Brain microvascular endothelial cell (primary cell): ENCODE measurements around the gene SLTM.

Experiments
- DNase-seq: peaks from one replicate; pipeline ENCODE4 v3.0.0-alpha.2; 2020
- H3K27ac ChIP-seq: fragments of 250-450 bp; sonication (Bioruptor Pico); 2 replicates; pipeline ENCODE4 v1.5.1; 2020; ENCODE audit warnings: mild to moderate bottlenecking, moderate library complexity
- H3K27me3 ChIP-seq: fragments of 250-450 bp; sonication (Bioruptor Pico); replicated peaks from 2 replicates; pipeline ENCODE4 v1.5.1; 2020; ENCODE audit warnings: mild to moderate bottlenecking
- H3K36me3 ChIP-seq: fragments of 250-450 bp; sonication (Bioruptor Pico); replicated peaks from 2 replicates; pipeline ENCODE4 v1.5.1; 2020; ENCODE audit warnings: mild to moderate bottlenecking
- H3K4me3 ChIP-seq: 2 replicates; pipeline ENCODE4 v1.5.1; 2011; ENCODE audit warnings: low read depth, mild to moderate bottlenecking, control low read depth, low read length, moderate library complexity
- CTCF ChIP-seq: IDR thresholded peaks from 2 replicates; pipeline ENCODE4 v1.5.1; 2011; ENCODE audit warnings: low read depth, mild to moderate bottlenecking, moderate library complexity, low read length, control low read depth, inconsistent platforms; ENCODE audit errors: missing control alignments
- in situ Hi-C: cut with HindIII; loops from 2 replicates; pipeline ENCODE4 v1.10.0; 2017; ENCODE audit warnings: low sequenced_read_pairs, low pct_ligation_motif_present

The SLTM gene

GRCh38 chr15:58877999-58878825 is 55.3 kb downstream of the SLTM start:
- TF ChIP-seq CTCF: no peak
- DNase-seq: no peak
- in situ Hi-C loops: no loop called here
- no peaks in the 10 kb centered on the region for H3K27me3 ChIP-seq
- peaks cover 53% of the 10 kb centered on the region for H3K36me3 ChIP-seq
- no peak overlapping the region for H3K4me3 ChIP-seq
- H3K27ac ChIP-seq: no peak overlapping the region

GRCh38 chr15:58876306-58877106 is 57.0 kb downstream of the SLTM start:
- TF ChIP-seq CTCF: no peak
- no peak for DNase-seq
- no peak overlapping the region for H3K27ac ChIP-seq
- in situ Hi-C loops: no loop called here
- H3K27me3 ChIP-seq: no peaks in the 10 kb centered on the region
- peaks cover 38% of the 10 kb centered on the region for H3K36me3 ChIP-seq
- no peak overlapping the region for H3K4me3 ChIP-seq

GRCh38 chr15:58875343-58875742 is 58.1 kb downstream of the SLTM start:
- in situ Hi-C loops: no loop called here
- H3K27ac ChIP-seq: no peak overlapping the region

GRCh38 chr15:58873267-58873666 is 60.2 kb downstream of the SLTM start:
- DNase-seq: peak; percentile 22
- no peak for TF ChIP-seq CTCF
- H3K4me3 ChIP-seq: no peak overlapping the region
- H3K36me3 ChIP-seq: peaks cover 9% of the 10 kb centered on the region
- H3K27me3 ChIP-seq: no peaks in the 10 kb centered on the region
- in situ Hi-C loops: no loop called here
- H3K27ac ChIP-seq: no peak overlapping the region

More at GRCh38 chr15:58875343-58875742, 58.1 kb downstream of the SLTM start:
- TF ChIP-seq CTCF: no peak
- no peaks in the 10 kb centered on the region for H3K27me3 ChIP-seq
- no peak for DNase-seq
- no peak overlapping the region for H3K4me3 ChIP-seq
- peaks cover 27% of the 10 kb centered on the region for H3K36me3 ChIP-seq

- TF ChIP-seq CTCF: no peak
- Histone ChIP-seq H3K27me3 (no peaks in the 10 kb centered on the region), H3K4me3 (no peak overlapping the region), H3K36me3 (no peaks in the 10 kb centered on the region), H3K27ac (no peak overlapping the region)
- DNase-seq: no peak
- in situ Hi-C loops: no loop called here
These were observed 63.0 kb downstream of the SLTM start for GRCh38 chr15:58870451-58870850.
